GM23338 (cell line): Measurements from ENCODE around the gene PPP1R18.

Experiments
- CREB1 ChIP-seq: fragments of 250-450 bp; sonication (Bioruptor Pico); IDR thresholded peaks from 2 replicates; pipeline ENCODE4 v1.5.0; 2020; ENCODE audit warnings: low read depth, mild to moderate bottlenecking, moderate library complexity
- EZH2 ChIP-seq: fragments of 200-600 bp; sonication (generic); IDR thresholded peaks from one replicate; pipeline ENCODE4 v1.8.0; 2017; ENCODE audit warnings: antibody characterized with exemption, mild to moderate bottlenecking, low read depth; ENCODE audit not compliant: unreplicated experiment
- EZH2phosphoT487 ChIP-seq: fragments of 200-600 bp; sonication (generic); IDR thresholded peaks from one replicate; pipeline ENCODE4 v1.8.1; 2018; ENCODE audit warnings: antibody characterized with exemption; ENCODE audit not compliant: unreplicated experiment
- JUNB ChIP-seq: IDR thresholded peaks from one replicate; pipeline ENCODE4 v1.6.1; 2016; ENCODE audit warnings: antibody characterized with exemption; ENCODE audit not compliant: unreplicated experiment
- NANOG ChIP-seq: IDR thresholded peaks from 2 replicates; pipeline ENCODE4 v1.6.1; 2016; ENCODE audit warnings: antibody characterized with exemption, borderline replicate concordance
- POLR2AphosphoS5 ChIP-seq: IDR thresholded peaks from 2 replicates; pipeline ENCODE4 v1.6.1; 2016; ENCODE audit warnings: antibody characterized with exemption, low read depth
- STAT1 ChIP-seq: IDR thresholded peaks from one replicate; pipeline ENCODE4 v1.6.1; 2016; ENCODE audit warnings: antibody characterized with exemption; ENCODE audit not compliant: unreplicated experiment
- ZNF114 ChIP-seq: fragments of 250-450 bp; sonication (Bioruptor Pico); IDR thresholded peaks from 2 replicates; pipeline ENCODE4 v1.5.0; 2020; ENCODE audit warnings: mild to moderate bottlenecking, moderate library complexity
- ZNF331 ChIP-seq: fragments of 250-450 bp; sonication (Bioruptor Pico); IDR thresholded peaks from 2 replicates; pipeline ENCODE4 v1.5.0; 2020; ENCODE audit warnings: low read depth, mild to moderate bottlenecking, moderate library complexity
- TF ChIP-seq, protein P1 (sequence below), 2 experiments: fragments of 200-600 bp in 1 of 2; sonication (generic) in 1 of 2; conservative IDR thresholded peaks; 2 replicates each; pipeline versions ENCODE4 v1.5.1 to v1.6.1; 2016 to 2017; ENCODE audit warnings: antibody characterized with exemption in 2 of 2, low read depth in 2 of 2, mild to moderate bottlenecking in 2 of 2, moderate library complexity in 1 of 2
- TF ChIP-seq, protein P2 (sequence below): IDR thresholded peaks from one replicate; pipeline ENCODE4 v1.6.1; 2018; ENCODE audit warnings: antibody characterized with exemption; ENCODE audit not compliant: unreplicated experiment
- TF ChIP-seq, protein P3 (sequence below): IDR thresholded peaks from 2 replicates; pipeline ENCODE4 v1.6.1; 2016; ENCODE audit warnings: antibody characterized with exemption

DNA sequence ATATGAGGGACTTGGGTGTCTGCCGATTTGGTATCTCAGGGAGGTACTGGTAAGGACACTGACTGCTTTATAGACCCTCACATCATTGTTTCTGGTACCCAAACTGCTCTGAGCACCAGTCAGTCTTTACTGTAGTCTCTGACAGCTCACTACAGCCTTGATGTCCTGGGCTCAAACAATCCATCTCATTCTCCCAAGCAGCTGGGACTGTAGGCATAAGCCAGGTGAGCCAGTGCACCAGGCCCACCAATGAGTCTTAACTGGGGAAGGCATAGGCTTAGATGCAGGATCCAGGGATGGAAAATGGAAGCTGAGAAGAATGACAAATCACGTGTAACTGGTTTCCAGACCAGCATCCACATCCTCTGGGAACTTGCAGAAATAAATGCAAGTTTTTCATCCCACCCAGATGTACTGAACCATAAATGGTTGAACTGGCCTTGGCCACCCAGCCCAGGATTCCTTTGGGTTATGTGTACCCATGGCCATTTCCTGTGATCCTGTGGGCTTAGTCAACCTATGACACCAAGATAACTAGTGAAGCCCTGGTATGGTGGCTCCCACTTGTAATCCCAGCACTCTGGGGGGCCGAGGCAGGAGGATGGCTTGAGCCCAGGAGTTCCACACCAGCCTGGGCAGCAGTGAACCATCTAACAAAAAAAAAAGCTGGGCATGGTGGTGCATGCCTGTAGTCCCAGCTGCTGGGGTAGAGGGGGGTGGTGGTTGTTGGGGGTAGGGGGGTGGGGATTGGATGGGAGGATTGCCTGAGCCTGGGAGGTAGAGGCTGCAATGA lies 39.5 kb upstream of the PPP1R18 start:
- no peak for TF ChIP-seq EZH2
- TF ChIP-seq, protein P1, sequence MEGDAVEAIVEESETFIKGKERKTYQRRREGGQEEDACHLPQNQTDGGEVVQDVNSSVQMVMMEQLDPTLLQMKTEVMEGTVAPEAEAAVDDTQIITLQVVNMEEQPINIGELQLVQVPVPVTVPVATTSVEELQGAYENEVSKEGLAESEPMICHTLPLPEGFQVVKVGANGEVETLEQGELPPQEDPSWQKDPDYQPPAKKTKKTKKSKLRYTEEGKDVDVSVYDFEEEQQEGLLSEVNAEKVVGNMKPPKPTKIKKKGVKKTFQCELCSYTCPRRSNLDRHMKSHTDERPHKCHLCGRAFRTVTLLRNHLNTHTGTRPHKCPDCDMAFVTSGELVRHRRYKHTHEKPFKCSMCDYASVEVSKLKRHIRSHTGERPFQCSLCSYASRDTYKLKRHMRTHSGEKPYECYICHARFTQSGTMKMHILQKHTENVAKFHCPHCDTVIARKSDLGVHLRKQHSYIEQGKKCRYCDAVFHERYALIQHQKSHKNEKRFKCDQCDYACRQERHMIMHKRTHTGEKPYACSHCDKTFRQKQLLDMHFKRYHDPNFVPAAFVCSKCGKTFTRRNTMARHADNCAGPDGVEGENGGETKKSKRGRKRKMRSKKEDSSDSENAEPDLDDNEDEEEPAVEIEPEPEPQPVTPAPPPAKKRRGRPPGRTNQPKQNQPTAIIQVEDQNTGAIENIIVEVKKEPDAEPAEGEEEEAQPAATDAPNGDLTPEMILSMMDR (conservative IDR thresholded peaks at IDR 0.05; ENCODE audit: low read depth in 2 of 2) = no peak
- TF ChIP-seq, protein P2, sequence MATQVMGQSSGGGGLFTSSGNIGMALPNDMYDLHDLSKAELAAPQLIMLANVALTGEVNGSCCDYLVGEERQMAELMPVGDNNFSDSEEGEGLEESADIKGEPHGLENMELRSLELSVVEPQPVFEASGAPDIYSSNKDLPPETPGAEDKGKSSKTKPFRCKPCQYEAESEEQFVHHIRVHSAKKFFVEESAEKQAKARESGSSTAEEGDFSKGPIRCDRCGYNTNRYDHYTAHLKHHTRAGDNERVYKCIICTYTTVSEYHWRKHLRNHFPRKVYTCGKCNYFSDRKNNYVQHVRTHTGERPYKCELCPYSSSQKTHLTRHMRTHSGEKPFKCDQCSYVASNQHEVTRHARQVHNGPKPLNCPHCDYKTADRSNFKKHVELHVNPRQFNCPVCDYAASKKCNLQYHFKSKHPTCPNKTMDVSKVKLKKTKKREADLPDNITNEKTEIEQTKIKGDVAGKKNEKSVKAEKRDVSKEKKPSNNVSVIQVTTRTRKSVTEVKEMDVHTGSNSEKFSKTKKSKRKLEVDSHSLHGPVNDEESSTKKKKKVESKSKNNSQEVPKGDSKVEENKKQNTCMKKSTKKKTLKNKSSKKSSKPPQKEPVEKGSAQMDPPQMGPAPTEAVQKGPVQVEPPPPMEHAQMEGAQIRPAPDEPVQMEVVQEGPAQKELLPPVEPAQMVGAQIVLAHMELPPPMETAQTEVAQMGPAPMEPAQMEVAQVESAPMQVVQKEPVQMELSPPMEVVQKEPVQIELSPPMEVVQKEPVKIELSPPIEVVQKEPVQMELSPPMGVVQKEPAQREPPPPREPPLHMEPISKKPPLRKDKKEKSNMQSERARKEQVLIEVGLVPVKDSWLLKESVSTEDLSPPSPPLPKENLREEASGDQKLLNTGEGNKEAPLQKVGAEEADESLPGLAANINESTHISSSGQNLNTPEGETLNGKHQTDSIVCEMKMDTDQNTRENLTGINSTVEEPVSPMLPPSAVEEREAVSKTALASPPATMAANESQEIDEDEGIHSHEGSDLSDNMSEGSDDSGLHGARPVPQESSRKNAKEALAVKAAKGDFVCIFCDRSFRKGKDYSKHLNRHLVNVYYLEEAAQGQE = no peak
- no peak for TF ChIP-seq JUNB
- 0 out of 2 replicates have a peak, but pooled peaks have one; percentile 15 for TF ChIP-seq CREB1 (CRISPR knock-in tag)
- TF ChIP-seq POLR2AphosphoS5 = peak; percentile 97
- no peak for TF ChIP-seq EZH2phosphoT487
- TF ChIP-seq ZNF114 = no peak
- no peak for TF ChIP-seq NANOG
- no peak for TF ChIP-seq STAT1
- TF ChIP-seq ZNF331 = no peak
- TF ChIP-seq, protein P3, sequence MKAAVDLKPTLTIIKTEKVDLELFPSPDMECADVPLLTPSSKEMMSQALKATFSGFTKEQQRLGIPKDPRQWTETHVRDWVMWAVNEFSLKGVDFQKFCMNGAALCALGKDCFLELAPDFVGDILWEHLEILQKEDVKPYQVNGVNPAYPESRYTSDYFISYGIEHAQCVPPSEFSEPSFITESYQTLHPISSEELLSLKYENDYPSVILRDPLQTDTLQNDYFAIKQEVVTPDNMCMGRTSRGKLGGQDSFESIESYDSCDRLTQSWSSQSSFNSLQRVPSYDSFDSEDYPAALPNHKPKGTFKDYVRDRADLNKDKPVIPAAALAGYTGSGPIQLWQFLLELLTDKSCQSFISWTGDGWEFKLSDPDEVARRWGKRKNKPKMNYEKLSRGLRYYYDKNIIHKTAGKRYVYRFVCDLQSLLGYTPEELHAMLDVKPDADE = no peak
